HT-29 (cell line): ENCODE results near the gene SLIT1. TPM values are rescaled to one million over a fixed set of nuclear protein-coding genes. Genes with fewer than 3 reads are reported as not detected.

Experiments used
- DNase-seq: peaks from one replicate; pipeline ENCODE4 v3.0.0-alpha.2; 2015; ENCODE audit warnings: low spot score
- total RNA-seq: library from RNA; depleted of rRNA; stranded (reverse); fragments of >200 nt; shearing (Covaris generic); gene quantifications from 2 replicates; pipeline ENCODE4 v1.2.3, GENCODE V29; 2014

SLIT1 gene
- total RNA-seq, 1 experiment from 2014 or later, result under 0.01 TPM

- DNase-seq, result no peak
Observed at GRCh38 chr10:97115846-97116245, 69.9 kb downstream of the SLIT1 start.

GRCh38 chr10:97111615-97112014, 74.1 kb downstream of the SLIT1 start:
- DNase-seq, result no peak

- no peak for DNase-seq
Observed at GRCh38 chr10:97109547-97109946, 76.2 kb downstream of the SLIT1 start.

GRCh38 chr10:97107551-97107950, 78.2 kb downstream of the SLIT1 start:
- DNase-seq, result no peak

- no peak for DNase-seq
Observed at GRCh38 chr10:97106207-97106606, 79.6 kb downstream of the SLIT1 start.

GRCh38 chr10:97105303-97105702, 80.5 kb downstream of the SLIT1 start:
- DNase-seq, result no peak

GRCh38 chr10:97103316-97104080, 82.3 kb downstream of the SLIT1 start:
- DNase-seq, result no peak

GRCh38 chr10:97102441-97102840, 83.3 kb downstream of the SLIT1 start:
- DNase-seq, result no peak

- no peak for DNase-seq
Observed at GRCh38 chr10:97101166-97101940, 84.4 kb downstream of the SLIT1 start.

- no peak for DNase-seq
Observed at GRCh38 chr10:97100657-97101056, 85.1 kb downstream of the SLIT1 start.

- DNase-seq, result no peak
Observed at GRCh38 chr10:97099868-97100267, 85.9 kb downstream of the SLIT1 start.

GRCh38 chr10:97099089-97099488, 86.7 kb downstream of the SLIT1 start:
- DNase-seq, result no peak

GRCh38 chr10:97097084-97097433, 88.7 kb downstream of the SLIT1 start:
- DNase-seq, result no peak

GRCh38 chr10:97096261-97097083, 89.3 kb downstream of the SLIT1 start:
- no peak for DNase-seq

- DNase-seq, result no peak
Observed at GRCh38 chr10:97095701-97096260, 90.0 kb downstream of the SLIT1 start.

- DNase-seq, result no peak
Observed at GRCh38 chr10:97090644-97091043, 95.1 kb downstream of the SLIT1 start.

GRCh38 chr10:97090035-97090434, 95.7 kb downstream of the SLIT1 start:
- DNase-seq, result no peak

GRCh38 chr10:97089209-97089870, 96.4 kb downstream of the SLIT1 start:
- no peak for DNase-seq

GRCh38 chr10:97087296-97087695, 98.5 kb downstream of the SLIT1 start:
- DNase-seq, result no peak

- DNase-seq, result no peak
Observed at GRCh38 chr10:97086530-97086929, 99.2 kb downstream of the SLIT1 start.

GRCh38 chr10:97083228-97083829, 102.4 kb downstream of the SLIT1 start:
- no peak for DNase-seq
